ENCODE measurements around the gene JMJD6.

GRCh38 chr17:76672892-76673291 lies 53.5 kb downstream of the JMJD6 start:
- no peak for TF ChIP-seq CREB1 (IDR thresholded peaks at IDR 0.05; ENCODE audit: low read depth)
- no peak for TF ChIP-seq MAX (IDR thresholded peaks at IDR 0.05)
- TF ChIP-seq EP300 (IDR thresholded peaks at IDR 0.05; ENCODE audit: borderline replicate concordance): no peak
- TF ChIP-seq YY1 (IDR thresholded peaks at IDR 0.05; ENCODE audit: low read depth): no peak
- no peak for TF ChIP-seq NFIC (IDR thresholded peaks at IDR 0.05)
- TF ChIP-seq TAF1 (IDR thresholded peaks at IDR 0.05; ENCODE audit: low read depth): no peak

Data from Ishikawa (cell line).